ENCODE results near the gene TNFRSF6B. TPM values are rescaled to one million over a fixed set of nuclear protein-coding genes. Genes with fewer than 3 reads are reported as not detected.
A peak's percentile ranks its signal among the peaks of the same experiment; 100 is the strongest.
"Not testable (repeated sequence)": the region's sequence is repeated elsewhere in the genome, so short reads cannot be mapped to it uniquely, and the experiment has no call there.

Gene TNFRSF6B
- 0.27 TPM for total RNA-seq
- long read RNA-seq, partial matches to known transcripts: 0 of 3 reads
- long read RNA-seq, other reads (novel, unspliced or antisense): 1 of 3 reads

- no peak for DNase-seq
- no peaks in the 10 kb centered on the region for H3K9me3 ChIP-seq (replicated peaks)
- peaks cover 73% of the 10 kb centered on the region for H3K4me1 ChIP-seq
- H3K27ac ChIP-seq (replicated peaks): peak within 1 kb of the TSS; percentile 71
- H3K27me3 ChIP-seq (ENCODE audit: low read depth): no peaks in the 10 kb centered on the region
- no peak for TF ChIP-seq CTCF (IDR thresholded peaks at IDR 0.05; ENCODE audit: borderline replicate concordance)
- peaks cover 14% of the 10 kb centered on the region for H3K36me3 ChIP-seq
- H3K4me3 ChIP-seq: peak within 1 kb of the TSS; percentile 53
- intact Hi-C loops (cut with micrococcal nuclease): no loop called here
Observed at GRCh38 chr20:63696628-63697356, at the start of gene TNFRSF6B. Gene TNFRSF6B (plus strand): TSS chr20:63696652. CDS start chr20:63696768, 116 bp downstream.

- H3K27ac ChIP-seq (replicated peaks): no peak overlapping the region
- intact Hi-C loops (cut with micrococcal nuclease): no loop called here
- no peaks in the 10 kb centered on the region for H3K9me3 ChIP-seq (replicated peaks)
- no peak overlapping the region for H3K4me3 ChIP-seq
- no peak for DNase-seq
- H3K27me3 ChIP-seq (ENCODE audit: low read depth): peaks cover 14% of the 10 kb centered on the region
- no peaks in the 10 kb centered on the region for H3K36me3 ChIP-seq
- TF ChIP-seq CTCF (IDR thresholded peaks at IDR 0.05; ENCODE audit: borderline replicate concordance): no peak
- peaks cover 21% of the 10 kb centered on the region for H3K4me1 ChIP-seq
Observed at GRCh38 chr20:63648190-63648589, 48.3 kb upstream of the TNFRSF6B start.

- DNase-seq: no peak
- Histone ChIP-seq H3K27ac (replicated peaks) (no peak overlapping the region), H3K36me3 (no peaks in the 10 kb centered on the region), H3K27me3 (ENCODE audit: low read depth) (peaks cover 14% of the 10 kb centered on the region), H3K4me1 (peaks cover 28% of the 10 kb centered on the region), H3K9me3 (replicated peaks) (no peaks in the 10 kb centered on the region), H3K4me3 (no peak overlapping the region)
- TF ChIP-seq CTCF (IDR thresholded peaks at IDR 0.05; ENCODE audit: borderline replicate concordance): no peak
- intact Hi-C loops (cut with micrococcal nuclease): no loop called here
Observed at GRCh38 chr20:63648895-63649589, 47.4 kb upstream of the TNFRSF6B start.

GRCh38 chr20:63650486-63650885 is 46.0 kb upstream of the TNFRSF6B start:
- H3K4me3 ChIP-seq; DNase-seq; H3K36me3 ChIP-seq; H3K9me3 ChIP-seq (replicated peaks); intact Hi-C loops (cut with micrococcal nuclease); H3K27ac ChIP-seq (replicated peaks): not testable (repeated sequence)
- Histone ChIP-seq H3K4me1 (peaks cover 31% of the 10 kb centered on the region), H3K27me3 (ENCODE audit: low read depth) (peaks cover 14% of the 10 kb centered on the region)

GRCh38 chr20:63651942-63652191 is 44.6 kb upstream of the TNFRSF6B start:
- no peak for DNase-seq
- no peak for TF ChIP-seq CTCF (IDR thresholded peaks at IDR 0.05; ENCODE audit: borderline replicate concordance)
- Histone ChIP-seq H3K27me3 (ENCODE audit: low read depth) (peaks cover 14% of the 10 kb centered on the region), H3K27ac (replicated peaks) (peak overlapping the region; percentile 63), H3K9me3 (replicated peaks) (no peaks in the 10 kb centered on the region), H3K4me3 (peak overlapping the region; percentile 70), H3K36me3 (no peaks in the 10 kb centered on the region), H3K4me1 (peaks cover 31% of the 10 kb centered on the region)
- intact Hi-C loops (cut with micrococcal nuclease): no loop called here
